ENCODE measurements around the gene BOLL. TPM values are rescaled to one million over a fixed set of nuclear protein-coding genes. Genes with fewer than 3 reads are reported as not detected.

BOLL gene
- total RNA-seq, 4 donors from 2014 or later = not detected

DNA sequence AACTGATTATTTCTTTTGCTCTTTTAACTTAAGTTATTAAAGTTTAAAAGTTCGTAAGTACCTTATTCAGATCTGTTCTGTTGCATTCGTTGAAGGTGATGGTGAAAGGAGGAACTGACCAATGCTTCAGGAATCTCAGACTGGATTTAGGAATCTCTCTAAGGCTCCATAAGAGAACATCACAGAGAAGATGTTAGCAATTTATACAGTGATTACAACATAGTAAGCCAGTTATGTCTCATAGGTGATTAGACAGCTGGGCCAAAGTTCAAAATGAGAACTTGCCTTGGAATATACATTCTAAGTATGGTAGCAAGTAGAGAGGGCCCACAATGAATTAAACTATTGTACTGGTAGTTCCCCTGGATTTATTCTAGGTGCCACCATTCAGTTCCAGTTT, 76.8 kb downstream of the BOLL start:
- Histone ChIP-seq H3K27ac (replicated peaks in 1 of 4) (no peak overlapping the region), H3K4me1 (peaks cover 25 to 58% (median 40%) of the 10 kb centered on the region in 4 donors), H3K4me3 (peak overlapping the region in 1 of 4 donors; percentile 95), H3K27me3 (no peaks in the 10 kb centered on the region), H3K36me3 (peaks cover 0 to 8% (median 2%) of the 10 kb centered on the region in 4 donors), H3K9me3 (no peaks in the 10 kb centered on the region)
- WGBS = 50% methylated on average over 2 of the region's 2 CpGs
- DNase-seq (ENCODE audit: extremely low spot score) = no peak
- TF ChIP-seq EP300 (IDR thresholded peaks at IDR 0.05) = no peak
- no peak for TF ChIP-seq POLR2AphosphoS5 (IDR thresholded peaks at IDR 0.05)
- TF ChIP-seq CTCF (IDR thresholded peaks at IDR 0.05) = no peak
- no peak for TF ChIP-seq POLR2A (IDR thresholded peaks at IDR 0.05; ENCODE audit: low read depth)
- intact Hi-C loops (cut with DNase I) = loop anchor here (5.0 to 10.0 kb wide), 2 partner anchors 196 to 254 kb away; partner anchors contain the start of gene COQ10B

DNA sequence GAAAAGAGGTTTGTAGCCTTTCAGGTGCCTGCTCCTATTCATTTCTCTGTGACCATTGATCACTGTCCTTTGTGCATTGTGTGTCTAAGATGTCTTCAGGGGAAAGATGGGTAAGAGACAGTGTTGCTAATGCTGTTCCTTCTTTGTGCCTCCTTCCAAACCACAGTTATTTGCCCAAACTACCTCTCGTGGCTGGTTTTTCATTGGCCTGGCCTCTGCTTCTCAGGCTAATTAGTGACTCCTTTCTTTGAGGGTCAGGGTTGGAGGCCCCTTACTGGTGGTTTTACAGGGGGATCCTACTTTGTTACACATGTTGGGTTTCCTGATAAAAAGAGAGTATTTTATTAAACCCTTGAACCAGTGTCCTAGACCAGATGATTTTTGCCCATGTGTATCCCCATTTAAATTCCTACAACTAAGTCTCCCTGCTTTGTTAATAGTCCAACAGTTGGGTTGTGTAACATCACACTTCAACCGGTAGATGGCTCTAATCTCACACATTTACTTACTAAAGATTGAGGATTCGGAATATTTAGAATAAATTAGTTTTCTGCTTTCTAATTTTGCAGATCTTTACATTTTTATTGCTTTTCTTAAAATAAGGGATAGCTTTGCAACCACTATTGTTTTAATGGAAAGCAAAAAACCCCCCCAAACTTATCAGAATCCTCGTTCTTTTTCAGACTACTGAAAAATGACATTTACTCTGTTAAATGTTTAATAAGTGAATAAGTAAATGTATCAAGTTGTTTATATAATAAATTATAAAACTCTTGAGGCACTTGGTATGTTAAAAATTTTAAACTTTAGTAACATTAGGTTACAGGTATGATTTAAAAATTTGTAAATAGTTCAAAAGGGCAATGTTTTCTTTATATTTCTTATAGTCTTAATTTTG, 77.6 kb downstream of the BOLL start:
- peaks cover 25 to 58% (median 40%) of the 10 kb centered on the region in 4 donors for H3K4me1 ChIP-seq
- H3K27me3 ChIP-seq = no peaks in the 10 kb centered on the region
- intact Hi-C loops (cut with DNase I) = loop anchor here (2.0 to 10.0 kb wide), 3 partner anchors 71 to 253 kb away; partner anchors contain the start of gene COQ10B
- H3K36me3 ChIP-seq = peaks cover 0 to 8% (median 2%) of the 10 kb centered on the region in 4 donors
- peak overlapping the region; percentile 82 to 95 (median 92) for H3K4me3 ChIP-seq
- no peaks in the 10 kb centered on the region for H3K9me3 ChIP-seq
- TF ChIP-seq CTCF (IDR thresholded peaks at IDR 0.05) = peak; percentile 67 to 85 (median 73)
- TF ChIP-seq EP300 (IDR thresholded peaks at IDR 0.05) = no peak
- no peak for DNase-seq (ENCODE audit: extremely low spot score)
- WGBS = 13% methylated on average over 4 of the region's 4 CpGs
- no peak overlapping the region for H3K27ac ChIP-seq (replicated peaks in 1 of 4)

DNA sequence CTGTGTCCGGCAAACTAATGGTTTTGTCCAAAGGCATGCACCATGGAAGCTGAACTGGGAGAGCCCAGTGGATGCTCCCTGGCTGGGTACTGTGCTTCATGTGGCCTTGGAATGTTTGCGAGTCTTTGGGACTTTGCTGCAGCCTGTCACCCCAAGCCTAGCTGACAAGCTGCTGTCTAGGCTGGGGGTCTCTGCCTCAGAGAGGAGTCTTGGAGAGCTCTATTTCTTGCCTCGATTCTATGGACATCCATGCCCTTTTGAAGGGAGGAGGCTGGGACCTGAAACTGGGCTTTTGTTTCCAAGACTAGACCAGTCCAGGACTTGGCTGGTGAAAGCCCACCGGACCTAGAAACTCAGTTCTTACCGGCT, 78.3 kb downstream of the BOLL start:
- H3K27me3 ChIP-seq = no peaks in the 10 kb centered on the region
- peaks cover 0 to 8% (median 2%) of the 10 kb centered on the region in 4 donors for H3K36me3 ChIP-seq
- intact Hi-C loops (cut with DNase I) = loop anchor here (2.0 to 10.0 kb wide), 3 partner anchors 72 to 252 kb away; partner anchors contain the start of gene COQ10B
- no peaks in the 10 kb centered on the region for H3K9me3 ChIP-seq
- TF ChIP-seq POLR2AphosphoS5 (IDR thresholded peaks at IDR 0.05) (no peak), EP300 (IDR thresholded peaks at IDR 0.05) (no peak), POLR2A (IDR thresholded peaks at IDR 0.05; ENCODE audit: low read depth) (no peak), CTCF (IDR thresholded peaks at IDR 0.05) (no peak)
- no peak for DNase-seq (ENCODE audit: extremely low spot score)
- peak overlapping the region; percentile 82 to 95 (median 92) for H3K4me3 ChIP-seq
- H3K4me1 ChIP-seq = peaks cover 25 to 58% (median 40%) of the 10 kb centered on the region in 4 donors
- H3K27ac ChIP-seq (replicated peaks in 1 of 4) = no peak overlapping the region
- 70% methylated on average over 5 of the region's 5 CpGs for WGBS

GRCh38 chr2:197705912-197706838, 78.9 kb downstream of the BOLL start:
- H3K27me3 ChIP-seq = no peaks in the 10 kb centered on the region
- H3K4me1 ChIP-seq = peaks cover 25 to 58% (median 40%) of the 10 kb centered on the region in 4 donors
- H3K9me3 ChIP-seq = no peaks in the 10 kb centered on the region
- peak overlapping the region; percentile 76 to 87 (median 78) for H3K27ac ChIP-seq (replicated peaks in 1 of 4)
- TF ChIP-seq EP300 (IDR thresholded peaks at IDR 0.05) = no peak
- no peak for TF ChIP-seq POLR2A (IDR thresholded peaks at IDR 0.05; ENCODE audit: low read depth)
- no peak for TF ChIP-seq CTCF (IDR thresholded peaks at IDR 0.05)
- no peak for TF ChIP-seq POLR2AphosphoS5 (IDR thresholded peaks at IDR 0.05)
- WGBS = 21% methylated on average over 34 of the region's 38 CpGs
- intact Hi-C loops (cut with DNase I) = loop anchor here (2.0 to 10.0 kb wide), 3 partner anchors 73 to 251 kb away; partner anchors contain the start of gene COQ10B
- no peak for DNase-seq (ENCODE audit: extremely low spot score)
- H3K36me3 ChIP-seq = peaks cover 0 to 2% (median 0%) of the 10 kb centered on the region in 4 donors
- peak overlapping the region; percentile 82 to 95 (median 92) for H3K4me3 ChIP-seq
